Astrocyte (in vitro differentiated cells and primary cell): ENCODE measurements around the gene TBC1D12. TPM values are rescaled to one million over a fixed set of nuclear protein-coding genes. Genes with fewer than 3 reads are reported as not detected.

Experiments used
- DNase-seq: peaks from one replicate; pipeline ENCODE4 v3.0.0-alpha.2; 2010; ENCODE audit warnings: low read depth
- FAIRE-seq: peaks from 2 replicates; lab custom pipeline; 2011; peaks lifted over from hg19 to GRCh38; lab: Jason Lieb, UNC
- H2AFZ ChIP-seq: 2 replicates; pipeline ENCODE4 v1.6.0; 2012; ENCODE audit warnings: low read depth, low read length, inconsistent platforms
- H3K27ac ChIP-seq: 2 replicates; pipeline ENCODE4 v1.5.1; 2011; ENCODE audit warnings: low read depth, low read length, inconsistent platforms
- H3K27me3 ChIP-seq: 2 replicates; pipeline ENCODE4 v1.6.0; 2011; ENCODE audit warnings: low read length, inconsistent platforms; ENCODE audit not compliant: insufficient read depth
- H3K36me3 ChIP-seq: 2 replicates; pipeline ENCODE4 v1.5.1; 2011; ENCODE audit warnings: low read length, inconsistent platforms; ENCODE audit not compliant: insufficient read depth
- H3K4me1 ChIP-seq: 2 replicates; pipeline ENCODE4 v1.5.1; 2011; ENCODE audit warnings: low read length, inconsistent platforms; ENCODE audit not compliant: insufficient read depth
- H3K4me2 ChIP-seq: 2 replicates; pipeline ENCODE4 v1.6.0; 2012; ENCODE audit warnings: low read length, inconsistent platforms
- H3K4me3 ChIP-seq: 2 replicates; pipeline ENCODE4 v1.5.1; 2011; ENCODE audit warnings: low read depth, mild to moderate bottlenecking, low read length, inconsistent platforms; ENCODE audit not compliant: insufficient read depth
- H3K79me2 ChIP-seq: 2 replicates; pipeline ENCODE4 v1.6.0; 2012; ENCODE audit warnings: mild to moderate bottlenecking, low read length, inconsistent platforms; ENCODE audit not compliant: insufficient read depth
- H3K9ac ChIP-seq: 2 replicates; pipeline ENCODE4 v1.6.0; 2012; ENCODE audit warnings: mild to moderate bottlenecking, low read length, inconsistent platforms
- H3K9me3 ChIP-seq: 2 replicates; pipeline ENCODE4 v1.5.1; 2012; ENCODE audit warnings: low read depth, mild to moderate bottlenecking, low read length, inconsistent platforms; ENCODE audit not compliant: insufficient read depth
- H4K20me1 ChIP-seq: 2 replicates; pipeline ENCODE4 v1.6.0; 2012; ENCODE audit warnings: low read length, inconsistent platforms; ENCODE audit not compliant: insufficient read depth
- H3K27ac Mint-ChIP-seq: one replicate; pipeline ENCODE4 v1.8.0; 2021; ENCODE audit warnings: mild to moderate bottlenecking, mixed read lengths; ENCODE audit not compliant: unreplicated experiment
- H3K27me3 Mint-ChIP-seq: one replicate; pipeline ENCODE4 v1.8.0; 2021; ENCODE audit warnings: low read depth, mixed read lengths; ENCODE audit not compliant: unreplicated experiment
- H3K36me3 Mint-ChIP-seq: one replicate; pipeline ENCODE4 v1.8.0; 2021; ENCODE audit warnings: low read depth, mixed read lengths; ENCODE audit not compliant: unreplicated experiment
- H3K4me1 Mint-ChIP-seq: one replicate; pipeline ENCODE4 v1.8.0; 2021; ENCODE audit warnings: low read depth, mixed read lengths; ENCODE audit not compliant: unreplicated experiment
- H3K4me3 Mint-ChIP-seq: one replicate; pipeline ENCODE4 v1.8.0; 2021; ENCODE audit warnings: mild to moderate bottlenecking, moderate library complexity, mixed read lengths; ENCODE audit not compliant: unreplicated experiment
- H3K9me3 Mint-ChIP-seq: one replicate; pipeline ENCODE4 v1.8.0; 2021; ENCODE audit warnings: mild to moderate bottlenecking, mixed read lengths; ENCODE audit not compliant: unreplicated experiment
- CTCF ChIP-seq: IDR thresholded peaks from 2 replicates; pipeline ENCODE4 v1.5.1; 2011; ENCODE audit warnings: low read depth, mild to moderate bottlenecking, inconsistent platforms, low read length, moderate library complexity; ENCODE audit not compliant: insufficient read depth
- EZH2 ChIP-seq: IDR thresholded peaks from 2 replicates; pipeline ENCODE4 v1.6.1; 2012; ENCODE audit warnings: mild to moderate bottlenecking, low read length, inconsistent platforms; ENCODE audit not compliant: insufficient read depth
- total RNA-seq: library from RNA; stranded (reverse); gene quantifications from 2 replicates; pipeline ENCODE4 v1.2.1, GENCODE V29; 2021

The TBC1D12 gene
- total RNA-seq, 1 donor from 2014 or later = 7.6 TPM

GRCh38 chr10:94456942-94457341 lies 54.6 kb downstream of the TBC1D12 start:
- FAIRE-seq = no peak
- H3K9me3 Mint-ChIP-seq = peaks cover 19% of the 10 kb centered on the region
- no peak overlapping the region for H3K27ac Mint-ChIP-seq
- H3K9me3 ChIP-seq = no peaks in the 10 kb centered on the region
- H3K27ac ChIP-seq = no peak overlapping the region
- no peak overlapping the region for H3K4me3 ChIP-seq
- H3K4me3 Mint-ChIP-seq = no peak overlapping the region
- H3K79me2 ChIP-seq = no peaks in the 10 kb centered on the region
- TF ChIP-seq EZH2 = no peak
- TF ChIP-seq CTCF = no peak
- DNase-seq = no peak
- H2AFZ ChIP-seq = no peak overlapping the region
- no peaks in the 10 kb centered on the region for H3K4me1 Mint-ChIP-seq
- H4K20me1 ChIP-seq = no peaks in the 10 kb centered on the region
- H3K27me3 Mint-ChIP-seq = no peaks in the 10 kb centered on the region
- no peak overlapping the region for H3K4me2 ChIP-seq
- peaks cover 14% of the 10 kb centered on the region for H3K36me3 Mint-ChIP-seq
- no peaks in the 10 kb centered on the region for H3K36me3 ChIP-seq
- H3K9ac ChIP-seq = no peak overlapping the region
- no peaks in the 10 kb centered on the region for H3K27me3 ChIP-seq
- H3K4me1 ChIP-seq = no peaks in the 10 kb centered on the region

GRCh38 chr10:94459385-94459784 lies 57.0 kb downstream of the TBC1D12 start:
- H3K4me3 Mint-ChIP-seq = no peak overlapping the region
- H4K20me1 ChIP-seq = no peaks in the 10 kb centered on the region
- peaks cover 17% of the 10 kb centered on the region for H3K9me3 Mint-ChIP-seq
- H3K9ac ChIP-seq = no peak overlapping the region
- no peaks in the 10 kb centered on the region for H3K9me3 ChIP-seq
- H3K4me1 Mint-ChIP-seq = no peaks in the 10 kb centered on the region
- no peak overlapping the region for H3K27ac ChIP-seq
- H3K36me3 ChIP-seq = no peaks in the 10 kb centered on the region
- H3K4me3 ChIP-seq = no peak overlapping the region
- peaks cover 12% of the 10 kb centered on the region for H3K36me3 Mint-ChIP-seq
- FAIRE-seq (no peak), DNase-seq (no peak)
- H2AFZ ChIP-seq = no peak overlapping the region
- H3K79me2 ChIP-seq = no peaks in the 10 kb centered on the region
- no peaks in the 10 kb centered on the region for H3K4me1 ChIP-seq
- H3K27me3 ChIP-seq = no peaks in the 10 kb centered on the region
- no peaks in the 10 kb centered on the region for H3K27me3 Mint-ChIP-seq
- no peak for TF ChIP-seq EZH2
- no peak for TF ChIP-seq CTCF
- no peak overlapping the region for H3K27ac Mint-ChIP-seq
- no peak overlapping the region for H3K4me2 ChIP-seq

GRCh38 chr10:94461503-94461902 lies 59.2 kb downstream of the TBC1D12 start:
- Histone ChIP-seq H3K79me2 (no peaks in the 10 kb centered on the region), H3K27ac (no peak overlapping the region), H3K36me3 (no peaks in the 10 kb centered on the region), H3K9me3 (no peaks in the 10 kb centered on the region), H4K20me1 (no peaks in the 10 kb centered on the region), H3K9ac (no peak overlapping the region), H3K4me3 (no peak overlapping the region), H3K27me3 (no peaks in the 10 kb centered on the region), H2AFZ (no peak overlapping the region), H3K4me1 (no peaks in the 10 kb centered on the region), H3K4me2 (no peak overlapping the region)
- no peak for DNase-seq
- peaks cover 12% of the 10 kb centered on the region for H3K36me3 Mint-ChIP-seq
- H3K9me3 Mint-ChIP-seq = peaks cover 10% of the 10 kb centered on the region
- FAIRE-seq = no peak
- no peaks in the 10 kb centered on the region for H3K4me1 Mint-ChIP-seq
- H3K4me3 Mint-ChIP-seq = no peak overlapping the region
- H3K27me3 Mint-ChIP-seq = no peaks in the 10 kb centered on the region
- TF ChIP-seq CTCF (no peak), EZH2 (no peak)
- H3K27ac Mint-ChIP-seq = no peak overlapping the region
